NCI-H345 (cell line): ENCODE measurements around the gene EHD3.
A peak's percentile ranks its signal among the peaks of the same experiment; 100 is the strongest.

Source experiments
- DNase-seq: peaks from one replicate; lab custom pipeline; 2025; lab: John Stamatoyannopoulos, UW

EHD3 gene

GRCh38 chr2:31286961-31287550 lies 53.1 kb downstream of the EHD3 start:
- DNase-seq, result no peak

- DNase-seq, result no peak
Observed at GRCh38 chr2:31287654-31288053, 53.7 kb downstream of the EHD3 start.

- no peak for DNase-seq
Observed at GRCh38 chr2:31294196-31294595, 60.2 kb downstream of the EHD3 start.

- DNase-seq, result no peak
Observed at GRCh38 chr2:31296641-31297287, 62.8 kb downstream of the EHD3 start.

GRCh38 chr2:31297751-31298150 lies 63.8 kb downstream of the EHD3 start:
- DNase-seq, result no peak

GRCh38 chr2:31299547-31299946 lies 65.6 kb downstream of the EHD3 start:
- DNase-seq, result no peak

- no peak for DNase-seq
Observed at GRCh38 chr2:31300309-31300708, 66.4 kb downstream of the EHD3 start.

GRCh38 chr2:31302940-31303563 lies 69.1 kb downstream of the EHD3 start:
- DNase-seq, result no peak

GRCh38 chr2:31304816-31305215 lies 70.9 kb downstream of the EHD3 start:
- no peak for DNase-seq

GRCh38 chr2:31312898-31313297 lies 78.9 kb downstream of the EHD3 start:
- DNase-seq, result no peak

- no peak for DNase-seq
Observed at GRCh38 chr2:31314761-31315160, 80.8 kb downstream of the EHD3 start.

- DNase-seq, result peak; percentile 9
Observed at GRCh38 chr2:31317396-31317795, 83.4 kb downstream of the EHD3 start.

- no peak for DNase-seq
Observed at GRCh38 chr2:31318361-31319336, 84.7 kb downstream of the EHD3 start.
